ENCODE measurements around the gene DCDC1.

DNA sequence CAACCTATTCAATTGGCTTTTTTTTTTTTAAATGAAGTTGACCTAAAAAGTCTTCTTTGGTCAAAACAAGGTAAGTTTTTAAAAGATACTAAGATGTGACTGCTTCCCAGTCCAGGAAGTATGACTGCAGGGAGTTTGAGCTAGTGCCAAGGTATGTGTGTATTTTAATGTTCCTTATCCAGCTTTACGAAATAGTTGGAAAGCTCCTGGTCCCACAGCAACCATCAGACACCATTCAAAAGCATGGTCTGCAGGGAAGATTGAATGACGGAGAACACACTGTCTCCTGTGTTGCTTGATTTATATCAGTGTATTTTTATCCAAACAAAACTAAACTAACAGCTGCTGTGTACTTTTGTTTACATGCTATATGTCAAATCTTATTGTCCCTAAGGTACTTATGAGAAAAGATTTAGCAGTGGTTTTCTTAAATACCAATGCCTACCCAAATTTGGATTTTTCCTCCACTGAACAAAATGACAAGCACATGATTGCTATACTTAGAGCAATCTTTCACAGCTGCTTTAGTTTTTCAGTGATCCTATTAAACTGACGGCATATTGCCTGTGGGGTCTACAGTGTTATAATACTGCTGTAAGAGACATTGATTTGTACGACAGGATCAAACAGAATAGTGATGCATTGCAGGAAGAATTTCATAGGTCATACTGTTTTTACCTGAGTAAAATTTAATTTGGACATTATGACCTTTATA lies 122.9 kb downstream of the DCDC1 start:
- TF ChIP-seq, protein P1, sequence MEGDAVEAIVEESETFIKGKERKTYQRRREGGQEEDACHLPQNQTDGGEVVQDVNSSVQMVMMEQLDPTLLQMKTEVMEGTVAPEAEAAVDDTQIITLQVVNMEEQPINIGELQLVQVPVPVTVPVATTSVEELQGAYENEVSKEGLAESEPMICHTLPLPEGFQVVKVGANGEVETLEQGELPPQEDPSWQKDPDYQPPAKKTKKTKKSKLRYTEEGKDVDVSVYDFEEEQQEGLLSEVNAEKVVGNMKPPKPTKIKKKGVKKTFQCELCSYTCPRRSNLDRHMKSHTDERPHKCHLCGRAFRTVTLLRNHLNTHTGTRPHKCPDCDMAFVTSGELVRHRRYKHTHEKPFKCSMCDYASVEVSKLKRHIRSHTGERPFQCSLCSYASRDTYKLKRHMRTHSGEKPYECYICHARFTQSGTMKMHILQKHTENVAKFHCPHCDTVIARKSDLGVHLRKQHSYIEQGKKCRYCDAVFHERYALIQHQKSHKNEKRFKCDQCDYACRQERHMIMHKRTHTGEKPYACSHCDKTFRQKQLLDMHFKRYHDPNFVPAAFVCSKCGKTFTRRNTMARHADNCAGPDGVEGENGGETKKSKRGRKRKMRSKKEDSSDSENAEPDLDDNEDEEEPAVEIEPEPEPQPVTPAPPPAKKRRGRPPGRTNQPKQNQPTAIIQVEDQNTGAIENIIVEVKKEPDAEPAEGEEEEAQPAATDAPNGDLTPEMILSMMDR (conservative IDR thresholded peaks at IDR 0.05; ENCODE audit: low read length): no peak
- no peak for TF ChIP-seq EZH2phosphoT487 (IDR thresholded peaks at IDR 0.05; ENCODE audit: borderline replicate concordance, low read depth, low read length)
